NT2/D1 (cell line): ENCODE results near the gene OR2J1.

ENCODE experiments used
- YY1 ChIP-seq: IDR thresholded peaks from 2 replicates; pipeline ENCODE4 v1.6.1; 2011; ENCODE audit not compliant: insufficient read length, insufficient read depth
- ZNF274 ChIP-seq: IDR thresholded peaks from 2 replicates; pipeline ENCODE4 v1.6.1; 2011; ENCODE audit warnings: mild to moderate bottlenecking, low read depth, low read length

DNA sequence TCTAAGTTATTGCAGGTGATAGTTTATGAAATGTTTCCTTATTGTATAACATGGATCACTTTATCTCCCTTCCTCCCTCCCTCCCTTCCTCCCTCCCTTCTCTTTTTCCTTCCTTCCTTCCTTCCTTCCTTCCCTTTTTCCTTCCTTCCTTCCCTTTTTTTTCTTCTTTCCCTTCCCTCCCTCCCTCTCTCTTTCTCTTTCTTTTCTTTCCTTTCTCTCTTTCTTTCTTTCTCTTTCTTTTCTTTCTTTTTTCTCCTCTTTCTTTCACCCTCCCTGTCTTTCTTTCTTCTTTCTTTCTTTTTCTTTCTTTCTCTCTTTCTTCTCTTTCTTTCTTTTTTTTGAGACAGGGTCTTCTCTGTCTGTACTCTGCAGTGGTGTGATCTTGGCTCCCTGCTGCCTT is 18.0 kb upstream of the OR2J1 start:
- TF ChIP-seq YY1 (no peak), ZNF274 (no peak)
